ENCODE data around the gene PYGO1.
"Not testable (repeated sequence)": the region's sequence is repeated elsewhere in the genome, so short reads cannot be mapped to it uniquely, and the experiment has no call there.

The PYGO1 gene

DNA sequence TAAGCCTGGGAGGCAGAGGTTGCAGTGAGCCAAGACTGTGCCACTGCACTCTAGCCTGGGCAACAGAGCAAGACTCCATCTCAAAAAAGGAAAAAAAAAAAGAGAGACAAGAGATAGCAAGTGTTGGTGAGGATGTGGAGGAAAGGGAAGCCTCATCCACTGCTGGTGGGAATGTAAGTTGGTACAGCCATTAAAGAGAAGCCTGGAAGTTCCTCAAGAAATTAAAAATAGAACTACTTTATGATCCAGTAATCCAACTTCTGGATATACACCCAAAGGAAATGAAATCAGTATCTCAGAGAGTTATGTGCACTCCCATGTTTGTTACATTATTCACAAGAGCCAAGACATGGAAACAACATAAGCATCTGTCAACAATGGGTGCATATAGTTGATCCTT, 14.9 kb downstream of the PYGO1 start:
- DNase-seq (ENCODE audit: low read depth in 2 of 2), result no peak

DNA sequence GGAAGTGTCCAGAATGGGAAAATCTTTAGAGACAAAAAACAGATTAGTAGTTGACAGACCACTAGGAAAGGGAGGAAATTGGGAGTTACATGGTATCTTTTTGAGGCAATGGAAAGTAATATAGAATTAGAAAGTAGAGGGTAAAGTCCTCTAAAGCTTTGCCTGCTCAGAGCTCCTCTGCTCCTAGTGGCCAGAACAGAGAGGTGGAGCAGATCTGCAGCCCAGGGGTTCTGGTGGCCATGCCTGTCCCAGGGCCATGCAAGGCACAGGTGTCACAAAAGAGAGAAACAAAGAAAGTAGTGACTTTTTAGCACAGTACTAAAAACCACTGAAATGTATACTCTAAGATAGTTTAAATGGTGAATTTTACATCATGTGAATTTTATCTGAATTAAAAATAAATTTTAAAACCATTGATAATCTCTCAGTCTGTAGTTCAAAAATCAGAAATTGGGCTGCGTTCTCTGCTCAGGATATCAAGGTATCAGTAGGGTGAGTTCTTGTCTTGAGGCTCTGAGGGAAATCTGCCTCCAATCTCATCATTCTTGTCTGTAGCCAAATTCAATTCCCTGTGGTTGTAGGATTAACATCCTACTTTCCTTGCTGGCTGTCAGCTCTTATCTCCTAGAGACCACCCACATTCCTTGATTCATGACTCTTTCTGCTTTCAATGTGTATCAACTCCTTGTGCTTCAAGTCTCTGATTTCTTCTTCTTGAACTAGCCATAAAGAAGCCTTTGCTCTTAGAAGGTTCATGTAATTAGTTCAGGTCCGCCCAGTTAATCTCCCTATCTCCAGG, 23.6 kb downstream of the PYGO1 start:
- no peak for DNase-seq (ENCODE audit: low read depth in 2 of 2)

DNA sequence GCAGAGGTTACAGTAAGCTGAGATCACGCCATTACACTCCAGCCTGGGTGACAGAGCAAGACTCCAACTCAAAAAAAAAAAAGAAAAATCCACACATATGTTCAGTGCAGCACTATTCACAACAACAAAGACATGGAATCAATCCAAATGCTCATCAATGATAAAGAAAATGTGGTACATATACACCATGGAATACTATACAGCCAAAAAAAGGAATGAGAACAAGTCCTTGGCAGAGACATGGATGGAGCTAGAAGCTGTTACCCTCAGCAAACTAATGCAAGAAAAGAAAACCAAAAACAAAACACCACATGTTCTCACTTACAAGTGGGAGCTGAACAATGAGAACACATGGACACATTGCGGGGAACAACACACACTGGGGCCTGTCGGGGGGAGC, 25.5 kb downstream of the PYGO1 start:
- DNase-seq (ENCODE audit: low read depth in 2 of 2), result no peak

DNA sequence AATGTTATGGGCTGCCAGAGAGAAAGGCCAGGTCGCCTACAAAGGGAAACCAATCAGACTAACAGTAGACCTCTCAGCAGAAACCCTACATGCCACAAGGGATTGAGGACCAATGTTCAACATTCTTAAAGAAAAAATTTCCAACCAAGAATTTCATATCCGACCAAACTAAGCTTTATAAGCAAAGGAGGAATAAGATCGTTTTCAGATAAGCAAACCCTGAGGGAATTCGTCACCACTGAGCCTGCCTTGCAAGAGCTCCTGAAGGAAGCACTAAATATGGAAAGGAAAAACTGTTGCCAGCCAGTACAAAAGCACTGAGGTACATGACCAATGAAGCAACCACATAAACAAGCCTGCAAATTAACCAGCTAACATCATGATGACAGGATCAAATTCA, 33.1 kb downstream of the PYGO1 start:
- DNase-seq (ENCODE audit: low read depth in 2 of 2), result no peak

DNA sequence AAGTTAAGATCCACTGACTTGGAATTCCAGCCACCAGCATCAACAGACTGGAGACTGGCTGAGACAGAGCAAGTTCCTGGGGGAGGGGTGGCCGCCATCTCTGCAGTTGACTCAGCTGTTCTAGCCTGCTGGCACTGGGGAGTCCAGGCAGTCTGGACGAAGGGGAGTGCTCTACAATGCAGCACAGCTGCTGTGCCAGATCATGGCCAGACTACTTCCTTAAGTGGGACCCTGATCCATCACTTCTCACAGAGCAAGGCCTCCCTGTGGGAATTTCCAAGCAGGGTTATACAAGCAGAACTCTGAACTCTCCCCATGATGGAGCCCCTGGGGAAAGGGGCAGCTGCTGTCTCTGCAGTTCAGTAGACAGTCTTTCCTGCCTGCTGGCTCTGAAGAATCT, 35.2 kb downstream of the PYGO1 start:
- no peak for DNase-seq (ENCODE audit: low read depth in 2 of 2)

DNA sequence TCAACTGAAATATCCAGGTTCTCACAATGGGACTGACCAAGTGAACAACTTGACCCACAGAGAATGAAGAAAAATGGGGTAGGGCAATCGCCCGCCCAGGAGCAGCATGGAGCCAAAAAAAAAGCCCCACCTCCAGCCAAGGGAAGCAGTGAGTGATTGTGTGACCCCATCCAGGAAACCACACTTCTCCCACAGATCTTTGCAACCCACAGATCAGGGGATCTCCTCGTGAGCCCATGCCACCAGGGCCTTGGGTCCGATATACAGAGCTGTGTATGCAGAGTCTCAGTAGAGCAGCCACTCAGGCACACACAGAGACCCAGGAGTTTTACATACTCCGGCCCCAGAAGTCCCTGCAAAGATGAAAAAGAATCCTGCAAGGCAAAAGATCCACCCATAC, 35.7 kb downstream of the PYGO1 start:
- no peak for DNase-seq (ENCODE audit: low read depth in 2 of 2)

DNA sequence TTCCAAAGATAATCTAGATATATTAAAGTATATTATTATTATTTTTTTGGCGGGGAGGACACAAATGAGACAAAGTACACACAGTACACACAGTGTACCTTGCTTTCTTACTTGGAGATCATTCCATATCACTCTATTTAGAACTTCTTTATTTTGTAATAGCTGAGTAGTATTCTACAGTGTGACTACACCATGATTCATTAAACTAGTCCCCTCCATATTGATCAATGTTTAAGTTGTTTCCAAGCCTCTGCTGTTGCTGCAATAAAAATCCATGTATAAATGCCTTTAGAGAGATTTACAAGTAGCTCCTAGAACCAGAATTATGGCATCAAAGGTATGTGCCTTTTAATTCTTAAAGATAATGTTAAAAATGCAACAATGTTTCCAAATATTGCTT, 38.8 kb downstream of the PYGO1 start:
- DNase-seq (ENCODE audit: low read depth in 2 of 2), result no peak

DNA sequence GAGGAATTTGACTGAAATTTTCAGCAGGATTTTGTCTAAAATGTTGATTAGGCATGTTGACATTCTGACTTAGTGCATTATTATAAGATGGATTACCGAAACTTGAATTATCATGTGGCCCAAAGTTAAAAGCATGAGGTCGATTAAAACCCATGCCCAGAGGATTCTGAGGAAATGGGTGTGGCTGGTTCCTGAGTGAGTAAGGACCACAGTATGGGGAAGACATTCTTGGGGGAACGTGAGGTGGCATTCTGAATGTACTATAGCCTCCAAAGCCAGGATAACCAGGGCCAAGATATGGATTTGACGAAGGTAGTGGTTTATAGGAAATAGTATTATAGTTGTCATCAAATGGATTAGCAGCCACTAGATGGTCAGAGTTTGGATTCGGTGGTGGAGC, 41.4 kb downstream of the PYGO1 start:
- no peak for DNase-seq (ENCODE audit: low read depth in 2 of 2)

DNA sequence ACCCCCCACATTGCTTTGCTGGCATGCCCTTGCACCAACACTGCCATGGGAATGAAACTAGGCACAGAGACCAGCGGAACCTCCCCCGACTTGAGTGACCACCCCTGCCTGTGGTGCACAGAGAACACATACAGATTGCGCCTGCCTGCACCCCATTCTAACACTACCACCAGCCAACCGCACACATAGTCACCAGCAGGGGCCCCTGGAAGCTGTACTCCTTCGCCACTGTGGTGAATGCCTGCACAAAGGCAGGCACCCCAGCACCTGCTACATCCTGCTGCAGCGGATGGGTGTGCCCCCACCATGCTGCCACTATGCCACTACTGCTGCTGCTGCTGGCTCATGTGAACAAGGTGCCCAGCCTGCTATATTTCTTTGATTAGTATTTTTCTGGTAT, 52.7 kb downstream of the PYGO1 start:
- no peak for DNase-seq (ENCODE audit: low read depth in 2 of 2)

DNA sequence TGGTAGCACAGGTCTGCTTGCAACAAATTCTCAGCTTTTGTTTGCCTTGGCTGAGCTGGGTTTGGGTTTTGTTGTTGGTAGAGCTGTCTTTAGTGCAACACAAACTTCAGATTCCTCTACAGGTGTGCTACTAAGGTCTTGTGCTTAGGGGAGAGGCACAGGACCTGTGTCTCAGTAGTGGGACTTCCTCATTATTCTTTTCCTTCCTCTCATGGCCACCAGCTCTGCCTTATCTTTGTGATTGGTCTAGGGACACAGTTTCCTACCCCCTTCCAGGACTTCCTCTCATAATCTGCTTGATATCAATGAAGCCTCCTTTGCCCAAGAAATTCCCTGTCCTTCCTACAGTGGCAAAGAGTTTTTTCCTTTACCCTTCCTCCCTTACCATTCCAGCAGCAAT, 55.2 kb downstream of the PYGO1 start:
- no peak for DNase-seq (ENCODE audit: low read depth in 2 of 2)

DNA sequence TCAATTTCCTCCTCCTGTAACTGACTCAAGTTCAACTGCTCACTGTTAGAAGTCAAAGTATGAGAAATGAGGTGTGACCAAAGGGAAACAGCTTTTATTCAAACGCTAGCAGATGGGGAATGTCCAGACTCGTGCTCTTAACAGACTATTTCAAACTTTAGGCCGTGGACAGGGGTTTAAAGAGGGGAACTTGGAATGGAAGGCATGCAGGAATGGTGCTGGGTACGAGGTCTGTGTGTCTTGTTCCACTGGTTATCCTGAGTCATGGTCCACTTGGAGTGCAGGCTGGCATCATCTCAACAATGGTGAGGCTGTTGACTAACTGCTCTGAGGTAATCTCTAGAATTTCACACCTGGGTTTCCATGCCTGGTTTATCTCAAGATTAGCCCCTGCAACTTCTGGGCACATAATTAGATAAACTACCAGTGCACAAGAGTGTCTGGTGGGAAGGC, 57.3 kb downstream of the PYGO1 start:
- no peak for DNase-seq (ENCODE audit: low read depth in 2 of 2)

DNA sequence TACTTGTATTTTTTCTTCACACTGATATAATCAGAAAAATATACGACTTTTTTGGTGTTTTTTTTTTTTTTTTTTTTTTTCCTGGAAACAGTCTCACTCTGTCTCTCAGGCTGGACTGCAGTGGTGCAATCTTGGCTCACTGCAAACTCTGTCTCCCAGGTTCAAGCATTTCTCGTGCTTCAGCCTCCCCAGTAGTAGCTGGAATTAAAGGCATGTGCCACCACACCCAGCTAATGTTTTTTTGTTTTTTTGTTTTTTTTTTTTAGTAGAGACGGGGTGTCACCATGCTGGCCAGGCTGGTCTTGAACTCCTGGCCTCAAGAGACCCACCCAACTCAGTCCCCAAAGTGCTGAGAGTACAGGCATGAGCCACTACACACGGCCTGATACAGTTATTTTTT, 59.3 kb downstream of the PYGO1 start:
- no peak for DNase-seq (ENCODE audit: low read depth in 2 of 2)

DNA sequence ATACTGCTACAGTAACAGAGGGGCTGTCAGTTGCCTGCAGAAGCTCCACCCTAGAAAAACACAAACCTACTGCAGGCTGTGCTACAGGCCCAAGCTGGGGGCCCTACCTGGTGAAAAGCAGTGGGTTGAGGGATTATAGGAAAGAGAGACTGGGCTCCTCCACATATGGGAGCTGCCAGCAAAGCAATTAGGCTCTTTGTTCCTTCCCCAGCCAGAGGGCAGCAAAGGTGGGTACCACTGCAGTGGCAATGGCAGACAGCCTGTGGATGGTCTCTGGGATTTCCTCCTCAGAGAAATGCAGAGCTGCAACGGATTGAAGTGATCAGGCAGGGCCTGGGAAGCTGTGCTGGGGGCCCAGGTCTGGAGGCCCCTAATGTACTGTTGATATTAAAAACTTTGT, 61.0 kb downstream of the PYGO1 start:
- DNase-seq (ENCODE audit: low read depth in 2 of 2), result no peak

DNA sequence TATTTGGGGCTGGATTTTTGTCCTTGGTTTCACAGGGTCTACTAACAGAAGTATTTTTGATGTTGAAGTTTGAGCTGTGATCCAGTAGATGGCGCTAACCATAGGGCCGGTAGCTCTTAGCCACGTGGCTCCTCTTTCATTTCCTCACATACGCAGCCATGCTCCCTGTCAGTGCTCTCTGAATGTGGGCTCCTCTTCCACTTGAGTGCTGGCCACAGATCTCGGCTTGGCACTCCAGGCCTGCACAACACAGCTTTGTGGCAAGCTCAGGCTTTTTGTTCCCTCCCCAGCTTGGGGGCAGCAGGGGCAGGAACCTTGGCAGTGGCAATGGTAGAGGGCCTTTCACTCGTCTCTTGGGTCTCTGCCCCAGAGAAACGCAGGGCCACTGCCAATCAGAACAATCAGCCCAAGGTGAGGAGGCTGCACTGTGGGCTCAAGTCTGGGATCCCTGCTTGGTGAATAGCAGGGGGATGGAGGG, 61.5 kb downstream of the PYGO1 start:
- no peak for DNase-seq (ENCODE audit: low read depth in 2 of 2)

DNA sequence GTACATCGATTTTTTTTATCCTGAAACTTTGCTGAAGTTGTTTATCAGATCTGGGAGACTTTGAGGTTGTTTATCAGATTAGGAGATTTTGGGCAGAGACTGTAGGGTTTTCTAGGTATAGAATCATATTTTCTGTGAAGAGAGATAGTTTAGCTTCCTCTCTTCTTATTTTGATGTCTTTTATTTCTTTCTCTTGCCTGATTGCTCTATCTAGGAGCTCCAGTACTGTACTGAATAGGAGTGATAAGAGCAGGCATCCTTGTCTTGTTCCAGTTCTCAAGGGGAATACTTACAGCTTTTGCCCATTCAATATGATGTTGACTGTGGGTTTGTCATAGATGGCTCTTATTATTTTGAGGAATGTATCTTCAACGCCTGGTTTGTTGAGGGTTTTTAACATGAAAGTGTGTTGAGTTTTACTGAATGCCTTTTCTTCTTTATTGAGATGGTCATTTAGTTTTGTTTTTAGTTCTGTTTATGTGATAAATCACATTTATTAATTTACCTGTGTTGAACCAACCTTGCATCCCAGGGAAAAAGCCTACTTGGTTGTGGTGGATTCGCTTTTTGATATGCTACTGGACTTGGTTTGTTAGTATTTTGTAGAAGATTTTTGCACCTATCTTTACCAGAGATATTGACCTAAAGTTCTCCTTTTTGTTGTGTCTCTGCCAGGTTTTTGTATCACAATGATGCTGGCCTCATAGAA, 65.2 kb downstream of the PYGO1 start:
- no peak for DNase-seq (ENCODE audit: low read depth in 2 of 2)

DNA sequence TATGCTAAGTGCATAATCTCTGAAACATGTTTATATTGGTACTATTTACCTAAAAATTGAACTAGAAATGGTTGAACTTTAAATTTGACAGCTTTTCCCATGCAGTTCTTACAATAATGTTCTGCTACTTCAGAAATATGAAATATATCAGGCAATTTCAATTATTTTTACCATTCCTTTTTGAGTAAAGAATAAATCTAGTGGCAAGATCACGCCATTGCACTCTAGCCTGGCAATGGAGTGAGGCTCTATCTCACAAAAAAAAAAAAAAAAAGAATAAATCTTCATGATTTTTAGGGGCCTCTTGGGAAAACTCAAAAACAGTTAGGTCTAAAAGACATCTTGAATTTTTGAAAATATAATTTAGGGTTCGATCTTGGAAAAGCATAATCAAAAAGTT, 69.5 kb downstream of the PYGO1 start:
- no peak for DNase-seq (ENCODE audit: low read depth in 2 of 2)

DNA sequence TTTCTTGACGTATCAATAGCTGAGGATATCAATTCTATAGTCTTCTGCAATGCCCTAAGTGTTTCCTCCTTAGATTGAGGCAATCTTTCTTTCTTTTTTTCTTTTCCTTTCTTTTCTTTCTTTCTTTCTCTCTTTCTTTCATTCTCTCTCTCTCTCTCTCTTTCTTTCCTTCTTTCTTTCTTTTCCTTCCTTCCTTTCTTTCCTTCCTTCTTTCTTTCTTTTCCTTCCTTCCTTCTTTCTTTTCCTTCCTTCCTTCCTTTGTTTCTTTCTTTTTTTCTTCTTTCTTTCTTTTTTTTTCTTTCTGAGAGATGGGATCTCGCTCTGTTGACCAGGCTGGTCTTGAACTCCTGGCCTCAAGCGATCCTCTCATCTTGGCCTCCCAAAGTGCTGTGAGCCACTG, 70.1 kb downstream of the PYGO1 start:
- DNase-seq (ENCODE audit: low read depth in 2 of 2), result no peak

DNA sequence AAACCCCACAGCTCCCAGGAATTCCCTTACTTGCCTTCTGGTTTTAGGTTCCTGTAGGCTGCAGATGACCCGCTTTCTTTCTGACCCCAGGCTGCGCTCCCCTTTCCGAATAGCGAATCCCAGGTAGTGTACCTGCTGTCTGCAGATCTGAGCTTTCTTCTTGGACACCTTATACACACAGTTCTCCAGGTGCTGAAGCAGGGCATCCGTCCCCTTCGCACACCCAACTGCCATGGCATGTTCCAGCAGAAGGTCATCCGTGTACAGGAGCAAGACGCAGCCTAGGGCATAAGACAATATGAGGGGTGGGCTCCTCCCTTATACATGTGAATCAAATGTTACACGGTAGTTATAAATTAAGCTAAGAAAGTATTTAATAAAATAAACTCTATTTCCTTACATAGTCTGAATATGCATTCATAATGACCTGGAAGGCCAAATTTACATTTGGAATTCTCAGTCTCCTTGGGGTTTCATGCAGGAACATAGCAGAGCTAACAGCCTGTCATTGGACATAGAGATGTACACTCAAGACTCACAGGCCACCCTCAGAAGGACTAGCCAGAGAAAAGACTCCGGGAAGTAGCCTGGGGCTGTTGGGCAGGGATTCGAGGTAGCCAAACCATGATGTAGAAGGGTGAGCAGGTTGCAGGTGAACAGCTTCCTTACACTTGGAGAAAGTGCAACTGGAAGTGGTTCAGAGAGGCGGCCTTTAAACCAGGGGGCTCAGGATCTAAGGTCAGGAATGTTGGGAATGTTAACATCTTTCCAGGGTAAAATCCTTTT, 72.0 kb downstream of the PYGO1 start:
- DNase-seq (ENCODE audit: low read depth in 2 of 2), result no peak

DNA sequence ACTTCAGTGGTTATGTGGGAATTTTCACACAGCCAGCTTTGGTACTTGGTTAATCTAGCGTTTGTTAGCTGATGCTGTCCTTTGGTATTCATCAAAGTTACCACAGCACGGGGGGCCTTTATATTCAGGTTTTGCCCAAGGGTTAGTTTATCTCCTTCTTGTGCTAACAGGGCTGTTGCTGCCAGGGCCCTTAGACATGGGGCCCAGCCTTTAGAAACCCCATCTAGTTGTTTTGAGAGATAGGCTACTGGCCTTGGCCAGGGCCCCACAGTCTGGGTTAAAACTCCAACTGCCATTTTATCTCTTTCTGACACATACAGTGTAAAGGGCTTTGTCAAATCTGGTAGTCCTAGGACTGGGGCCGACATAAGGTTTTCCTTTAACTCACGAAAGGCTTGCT, 72.7 kb downstream of the PYGO1 start:
- DNase-seq (ENCODE audit: low read depth in 2 of 2), result no peak

DNA sequence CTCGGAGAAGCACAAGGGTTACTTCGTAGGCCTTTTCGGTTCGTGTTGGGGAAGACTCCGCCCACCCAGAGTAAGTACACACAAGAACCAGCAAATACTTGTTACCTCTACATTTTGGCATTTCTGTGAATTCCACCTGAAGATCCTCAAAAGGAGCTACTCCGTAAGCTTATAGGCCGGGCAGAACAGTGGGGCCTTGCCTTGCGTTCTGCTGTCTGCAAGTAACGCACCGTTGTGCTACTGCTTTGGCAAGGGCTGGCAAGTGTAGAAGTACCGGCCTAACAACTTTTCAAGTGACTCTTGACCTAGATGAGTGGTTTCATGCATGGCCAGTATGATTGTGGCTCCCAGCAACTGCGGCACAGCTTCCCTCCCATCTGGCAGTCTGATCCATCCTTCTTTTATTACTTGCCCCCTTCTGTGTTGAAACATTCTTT, 73.7 kb downstream of the PYGO1 start:
- DNase-seq (ENCODE audit: low read depth in 2 of 2), result no peak

DNA sequence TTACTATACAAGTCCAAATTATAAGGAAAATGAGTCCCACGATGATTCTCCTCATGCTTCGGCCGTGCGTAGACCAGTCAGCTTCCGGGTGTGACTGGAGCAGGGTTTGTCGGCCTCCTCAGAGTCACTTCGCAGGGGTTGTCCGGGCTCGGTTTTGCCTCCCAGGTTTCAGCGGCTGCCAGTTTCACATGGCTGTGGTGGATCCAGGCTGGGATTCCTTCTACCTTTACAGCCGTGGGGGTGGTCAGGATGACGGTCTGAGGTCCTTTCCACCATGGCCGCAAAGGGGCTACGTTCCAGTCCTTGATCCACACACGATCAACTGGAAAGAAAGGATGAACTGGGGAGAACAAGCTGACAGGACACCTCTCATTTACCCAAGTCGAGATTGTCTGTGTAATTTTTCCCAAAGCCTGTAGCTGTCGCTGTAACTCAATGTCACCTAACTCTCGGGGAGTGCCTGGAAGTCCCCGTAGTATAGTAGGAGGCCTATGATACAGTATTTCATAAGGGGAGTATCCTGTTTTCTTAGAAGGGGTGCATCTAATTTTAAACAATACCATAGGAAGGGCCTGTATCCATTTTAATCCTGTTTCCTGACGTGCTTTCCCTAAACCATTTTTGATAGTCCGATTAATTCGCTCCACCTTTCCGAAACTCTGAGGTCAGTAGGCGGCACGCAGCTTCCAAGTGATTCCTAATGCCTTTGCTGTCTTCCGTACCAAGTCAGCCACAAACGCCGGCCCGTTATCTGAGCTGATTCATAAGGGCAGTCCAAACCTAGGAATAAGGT, 74.3 kb downstream of the PYGO1 start:
- not testable (repeated sequence) for DNase-seq (ENCODE audit: low read depth in 2 of 2)

DNA sequence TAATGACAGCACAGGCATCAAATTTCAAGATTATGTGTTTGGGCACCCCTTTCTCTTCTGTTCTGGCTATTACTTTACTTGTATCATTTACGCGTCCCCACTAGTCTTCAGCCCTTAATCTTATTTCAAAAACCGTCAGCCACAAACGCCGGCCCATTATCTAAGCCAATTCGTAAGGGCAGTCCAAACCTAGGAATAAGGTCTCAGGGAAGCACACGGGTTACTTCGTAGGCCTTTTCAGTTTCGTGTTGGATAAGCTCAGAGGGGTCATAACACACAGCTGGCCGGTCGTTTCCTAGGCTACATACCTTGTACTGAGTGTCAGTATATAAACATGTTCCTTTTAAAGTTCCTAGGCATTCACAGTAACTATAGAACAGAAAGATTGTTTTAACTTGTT, 75.0 kb downstream of the PYGO1 start:
- no peak for DNase-seq (ENCODE audit: low read depth in 2 of 2)
